KMS-11 (cell line): ENCODE data around the gene SIM1.

Source experiments
- H2AFZ ChIP-seq: fragments of 200-600 bp; sonication (generic); 2 replicates; pipeline ENCODE4 v1.6.1; 2016; ENCODE audit warnings: antibody characterized with exemption, mixed run types, low read depth
- H3K27ac ChIP-seq: fragments of 200-600 bp; sonication (generic); 2 replicates; pipeline ENCODE4 v1.6.1; 2016; ENCODE audit warnings: mild to moderate bottlenecking, mixed run types
- H3K27me3 ChIP-seq: fragments of 200-600 bp; sonication (generic); 2 replicates; pipeline ENCODE4 v1.6.1; 2017; ENCODE audit warnings: mild to moderate bottlenecking, low read depth, mixed run types, moderate library complexity; ENCODE audit not compliant: insufficient read depth
- H3K36me3 ChIP-seq: fragments of 200-600 bp; sonication (generic); 2 replicates; pipeline ENCODE4 v1.6.1; 2017; ENCODE audit warnings: mild to moderate bottlenecking, mixed run types; ENCODE audit not compliant: insufficient read depth
- H3K4me1 ChIP-seq: fragments of 200-600 bp; sonication (generic); 2 replicates; pipeline ENCODE4 v1.6.1; 2016; ENCODE audit warnings: mild to moderate bottlenecking, low read depth, mixed run types; ENCODE audit not compliant: poor library complexity, severe bottlenecking
- H3K4me2 ChIP-seq: fragments of 200-600 bp; sonication (generic); 2 replicates; pipeline ENCODE4 v1.7.0; 2016; ENCODE audit warnings: mild to moderate bottlenecking, mixed run types
- H3K4me3 ChIP-seq: fragments of 200-600 bp; sonication (generic); IDR thresholded peaks from 2 replicates; pipeline ENCODE4 v1.6.1; 2017; ENCODE audit warnings: low read depth, low read length, mixed read lengths; ENCODE audit not compliant: insufficient read depth
- H3K79me2 ChIP-seq: fragments of 200-600 bp; sonication (generic); 2 replicates; pipeline ENCODE4 v1.6.1; 2016; ENCODE audit warnings: low read depth, mixed run types; ENCODE audit not compliant: insufficient read depth
- H3K9ac ChIP-seq: fragments of 200-600 bp; sonication (generic); 2 replicates; pipeline ENCODE4 v1.6.1; 2016; ENCODE audit warnings: mild to moderate bottlenecking, mixed run types
- H4K20me1 ChIP-seq: fragments of 200-600 bp; sonication (generic); 2 replicates; pipeline ENCODE4 v1.6.1; 2016; ENCODE audit warnings: mild to moderate bottlenecking, mixed run types; ENCODE audit not compliant: insufficient read depth
- CTCF ChIP-seq: fragments of 200-600 bp; sonication (generic); conservative IDR thresholded peaks from 2 replicates; pipeline ENCODE4 v1.6.1; 2017; ENCODE audit warnings: low read depth, mild to moderate bottlenecking, antibody characterized with exemption, low read length, moderate library complexity, mixed read lengths

Gene SIM1

GRCh38 chr6:100490065-100490464 lies 25.3 kb upstream of the SIM1 start:
- no peak for TF ChIP-seq CTCF
- Histone ChIP-seq H3K4me3 (no peak overlapping the region), H4K20me1 (no peaks in the 10 kb centered on the region), H3K4me1 (peaks cover 41% of the 10 kb centered on the region), H3K36me3 (no peaks in the 10 kb centered on the region), H3K9ac (no peak overlapping the region), H3K27me3 (no peaks in the 10 kb centered on the region), H3K4me2 (no peak overlapping the region), H2AFZ (no peak overlapping the region), H3K79me2 (no peaks in the 10 kb centered on the region), H3K27ac (no peak overlapping the region)

- no peak overlapping the region; the same call in 1 of the 2 replicates for H3K4me2 ChIP-seq
- no peaks in the 10 kb centered on the region for H3K36me3 ChIP-seq
- no peak overlapping the region for H2AFZ ChIP-seq
- no peaks in the 10 kb centered on the region for H3K27me3 ChIP-seq
- no peak overlapping the region for H3K9ac ChIP-seq
- H3K27ac ChIP-seq, result no peak overlapping the region
- peaks cover 60% of the 10 kb centered on the region for H3K4me1 ChIP-seq
- H4K20me1 ChIP-seq, result no peaks in the 10 kb centered on the region
- H3K79me2 ChIP-seq, result no peaks in the 10 kb centered on the region
- no peak for TF ChIP-seq CTCF
- no peak overlapping the region for H3K4me3 ChIP-seq
Measured at GRCh38 chr6:100488244-100488643, 23.5 kb upstream of the SIM1 start.

- Histone ChIP-seq H2AFZ (no peak overlapping the region), H3K27me3 (no peaks in the 10 kb centered on the region), H3K9ac (no peak overlapping the region), H3K4me1 (peaks cover 66% of the 10 kb centered on the region), H3K27ac (no peak overlapping the region), H3K36me3 (no peaks in the 10 kb centered on the region), H4K20me1 (no peaks in the 10 kb centered on the region), H3K79me2 (no peaks in the 10 kb centered on the region), H3K4me2 (no peak overlapping the region), H3K4me3 (no peak overlapping the region)
- TF ChIP-seq CTCF, result no peak
Measured at GRCh38 chr6:100487638-100488037, 22.9 kb upstream of the SIM1 start.

- no peaks in the 10 kb centered on the region for H3K36me3 ChIP-seq
- no peak overlapping the region for H3K4me3 ChIP-seq
- H4K20me1 ChIP-seq, result no peaks in the 10 kb centered on the region
- H3K4me1 ChIP-seq, result peaks cover 72% of the 10 kb centered on the region
- H3K27me3 ChIP-seq, result no peaks in the 10 kb centered on the region
- peak overlapping the region; percentile 40; the same call in 1 of the 2 replicates for H3K9ac ChIP-seq
- peak overlapping the region; percentile 75 for H3K4me2 ChIP-seq
- no peaks in the 10 kb centered on the region for H3K79me2 ChIP-seq
- H3K27ac ChIP-seq, result peak overlapping the region; percentile 89
- TF ChIP-seq CTCF, result no peak
- peak overlapping the region; percentile 52; the same call in 1 of the 2 replicates for H2AFZ ChIP-seq
Measured at GRCh38 chr6:100485268-100485667, 20.5 kb upstream of the SIM1 start.
